ENCODE data around the gene UBE2B. TPM values are rescaled to one million over a fixed set of nuclear protein-coding genes. Genes with fewer than 3 reads are reported as not detected.

The UBE2B gene
- total and polyA plus RNA-seq, 2 donors from 2014 or later: 74.3 to 82.7 TPM

DNA sequence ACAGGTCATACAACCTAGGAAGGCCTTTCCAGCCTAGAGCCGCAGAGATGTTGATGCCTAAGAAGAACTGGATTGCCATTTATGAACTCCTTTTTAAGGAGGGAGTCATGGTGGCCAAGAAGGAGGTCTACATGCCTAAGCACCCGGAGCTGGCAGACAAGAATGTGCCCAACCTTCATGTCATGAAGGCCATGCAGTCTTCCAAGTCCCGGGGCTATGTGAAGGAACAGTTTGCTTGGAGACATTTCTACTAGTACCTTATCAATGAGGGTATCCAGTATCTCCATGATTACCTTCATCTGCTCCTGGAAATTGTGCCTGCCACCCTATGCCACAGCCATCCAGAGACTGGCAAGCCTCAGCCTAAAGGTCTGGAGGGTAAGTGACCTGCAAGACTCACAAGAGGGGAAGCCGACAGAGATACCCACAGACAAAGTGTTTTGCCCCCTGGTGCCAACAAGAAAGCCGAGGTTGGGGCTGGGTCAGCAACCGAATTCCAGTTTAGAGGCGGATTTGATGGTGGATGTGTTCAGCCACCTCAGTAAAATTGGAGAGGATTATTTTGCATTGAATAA lies 51.5 kb downstream of the UBE2B start:
- H3K36me3 ChIP-seq (ENCODE audit: control insufficient read depth in 2 of 3, insufficient read depth in 3 of 3, low read length in 3 of 3): no peaks in the 10 kb centered on the region
- TF ChIP-seq, protein P1, sequence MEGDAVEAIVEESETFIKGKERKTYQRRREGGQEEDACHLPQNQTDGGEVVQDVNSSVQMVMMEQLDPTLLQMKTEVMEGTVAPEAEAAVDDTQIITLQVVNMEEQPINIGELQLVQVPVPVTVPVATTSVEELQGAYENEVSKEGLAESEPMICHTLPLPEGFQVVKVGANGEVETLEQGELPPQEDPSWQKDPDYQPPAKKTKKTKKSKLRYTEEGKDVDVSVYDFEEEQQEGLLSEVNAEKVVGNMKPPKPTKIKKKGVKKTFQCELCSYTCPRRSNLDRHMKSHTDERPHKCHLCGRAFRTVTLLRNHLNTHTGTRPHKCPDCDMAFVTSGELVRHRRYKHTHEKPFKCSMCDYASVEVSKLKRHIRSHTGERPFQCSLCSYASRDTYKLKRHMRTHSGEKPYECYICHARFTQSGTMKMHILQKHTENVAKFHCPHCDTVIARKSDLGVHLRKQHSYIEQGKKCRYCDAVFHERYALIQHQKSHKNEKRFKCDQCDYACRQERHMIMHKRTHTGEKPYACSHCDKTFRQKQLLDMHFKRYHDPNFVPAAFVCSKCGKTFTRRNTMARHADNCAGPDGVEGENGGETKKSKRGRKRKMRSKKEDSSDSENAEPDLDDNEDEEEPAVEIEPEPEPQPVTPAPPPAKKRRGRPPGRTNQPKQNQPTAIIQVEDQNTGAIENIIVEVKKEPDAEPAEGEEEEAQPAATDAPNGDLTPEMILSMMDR (IDR thresholded peaks at IDR 0.05; ENCODE audit: borderline replicate concordance, extremely low read depth, insufficient read depth): no peak
- no peak overlapping the region for H3K27ac ChIP-seq (ENCODE audit: low read depth in 2 of 2, low read length in 2 of 2)
- H3K4me1 ChIP-seq (ENCODE audit: control insufficient read depth in 2 of 3, insufficient read depth in 2 of 3, low read depth in 1 of 3, low read length in 3 of 3): no peaks in the 10 kb centered on the region
- DNase-seq (no peak), FAIRE-seq (no peak)
- no peak overlapping the region for H3K9ac ChIP-seq (ENCODE audit: low read length in 3 of 3)
- H3K4me3 ChIP-seq (ENCODE audit: low read length in 3 of 3): no peak overlapping the region
- no peaks in the 10 kb centered on the region for H3K27me3 ChIP-seq (ENCODE audit: control insufficient read depth, insufficient read depth, low read length)
- H3K9me3 ChIP-seq (ENCODE audit: control insufficient read depth in 2 of 3, insufficient read depth in 1 of 3, low read length in 3 of 3): no peaks in the 10 kb centered on the region
- intact Hi-C loops (cut with DNase I): no loop called here

GRCh38 chr5:134423376-134423775 lies 52.0 kb downstream of the UBE2B start:
- DNase-seq: no peak
- Histone ChIP-seq H3K4me3 (ENCODE audit: low read length in 3 of 3) (no peak overlapping the region), H3K27ac (ENCODE audit: low read depth in 2 of 2, low read length in 2 of 2) (no peak overlapping the region), H3K9me3 (ENCODE audit: control insufficient read depth in 2 of 3, insufficient read depth in 1 of 3, low read length in 3 of 3) (no peaks in the 10 kb centered on the region), H3K36me3 (ENCODE audit: control insufficient read depth in 2 of 3, insufficient read depth in 3 of 3, low read length in 3 of 3) (no peaks in the 10 kb centered on the region), H3K4me1 (ENCODE audit: control insufficient read depth in 2 of 3, insufficient read depth in 2 of 3, low read depth in 1 of 3, low read length in 3 of 3) (no peaks in the 10 kb centered on the region), H3K27me3 (ENCODE audit: control insufficient read depth, insufficient read depth, low read length) (no peaks in the 10 kb centered on the region), H3K9ac (ENCODE audit: low read length in 3 of 3) (no peak overlapping the region)
- intact Hi-C loops (cut with DNase I): no loop called here
- TF ChIP-seq, protein P1 (IDR thresholded peaks at IDR 0.05; ENCODE audit: borderline replicate concordance, extremely low read depth, insufficient read depth): no peak
- no peak for FAIRE-seq

GRCh38 chr5:134426361-134426760 lies 55.0 kb downstream of the UBE2B start:
- no peaks in the 10 kb centered on the region for H3K27me3 ChIP-seq (ENCODE audit: control insufficient read depth, insufficient read depth, low read length)
- no peak overlapping the region for H3K4me3 ChIP-seq (ENCODE audit: low read length in 3 of 3)
- no peak overlapping the region for H3K27ac ChIP-seq (ENCODE audit: low read depth in 2 of 2, low read length in 2 of 2)
- FAIRE-seq (no peak), DNase-seq (no peak)
- H3K9ac ChIP-seq (ENCODE audit: low read length in 3 of 3): no peak overlapping the region
- H3K4me1 ChIP-seq (ENCODE audit: control insufficient read depth in 2 of 3, insufficient read depth in 2 of 3, low read depth in 1 of 3, low read length in 3 of 3): no peaks in the 10 kb centered on the region
- H3K36me3 ChIP-seq (ENCODE audit: control insufficient read depth in 2 of 3, insufficient read depth in 3 of 3, low read length in 3 of 3): no peaks in the 10 kb centered on the region
- TF ChIP-seq, protein P1 (IDR thresholded peaks at IDR 0.05; ENCODE audit: borderline replicate concordance, extremely low read depth, insufficient read depth): no peak
- intact Hi-C loops (cut with DNase I): no loop called here
- H3K9me3 ChIP-seq (ENCODE audit: control insufficient read depth in 2 of 3, insufficient read depth in 1 of 3, low read length in 3 of 3): no peaks in the 10 kb centered on the region

DNA sequence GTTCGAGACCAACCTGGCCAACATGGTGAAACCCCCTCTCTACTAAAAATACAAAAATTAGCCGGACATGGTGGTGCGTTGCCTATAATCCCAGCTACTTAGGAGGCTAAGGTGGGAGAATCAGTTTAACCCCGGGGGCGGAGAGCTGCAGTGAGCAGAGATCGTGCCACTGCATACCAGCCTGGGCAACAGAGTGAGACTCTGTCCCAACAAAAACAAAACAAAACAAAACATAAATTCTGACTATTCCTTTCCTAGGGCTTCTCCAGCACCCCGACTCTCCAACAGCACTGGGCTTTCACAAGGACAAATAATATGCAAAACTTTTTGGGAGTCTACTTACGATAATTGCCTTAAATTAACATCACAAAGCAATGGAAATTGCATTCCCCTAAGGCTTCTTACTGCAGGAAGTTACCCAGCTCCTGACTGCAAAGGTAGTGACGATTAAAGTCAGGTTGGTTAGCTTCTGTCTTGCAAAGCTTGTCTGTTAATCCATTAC lies 56.2 kb downstream of the UBE2B start:
- intact Hi-C loops (cut with DNase I): no loop called here
- no peaks in the 10 kb centered on the region for H3K9me3 ChIP-seq (ENCODE audit: control insufficient read depth in 2 of 3, insufficient read depth in 1 of 3, low read length in 3 of 3)
- DNase-seq (no peak), FAIRE-seq (no peak)
- no peak overlapping the region for H3K9ac ChIP-seq (ENCODE audit: low read length in 3 of 3)
- peak overlapping the region in 1 of 3 donors; percentile 3 for H3K4me3 ChIP-seq (ENCODE audit: low read length in 3 of 3)
- TF ChIP-seq, protein P1 (IDR thresholded peaks at IDR 0.05; ENCODE audit: borderline replicate concordance, extremely low read depth, insufficient read depth): no peak
- H3K27me3 ChIP-seq (ENCODE audit: control insufficient read depth, insufficient read depth, low read length): no peaks in the 10 kb centered on the region
- no peaks in the 10 kb centered on the region for H3K36me3 ChIP-seq (ENCODE audit: control insufficient read depth in 2 of 3, insufficient read depth in 3 of 3, low read length in 3 of 3)
- H3K4me1 ChIP-seq (ENCODE audit: control insufficient read depth in 2 of 3, insufficient read depth in 2 of 3, low read depth in 1 of 3, low read length in 3 of 3): no peaks in the 10 kb centered on the region
- no peak overlapping the region for H3K27ac ChIP-seq (ENCODE audit: low read depth in 2 of 2, low read length in 2 of 2)

All from kidney (tissue), 14 donors.